Testis (tissue), 2 donors: ENCODE results near the gene BARHL1.

Source experiments
- POLR2A ChIP-seq: fragments of 450-650 bp; IDR thresholded peaks from one replicate; pipeline ENCODE4 v1.6.1; 2017; ENCODE audit warnings: antibody characterized with exemption, mild to moderate bottlenecking, moderate library complexity
- TF ChIP-seq, protein P1 (sequence below), 3 experiments: fragments of 450-650 bp in 2 of 3; fragments of 200-600 bp in 1 of 3; sonication (generic) in 1 of 3; IDR thresholded peaks; one replicate each; pipeline ENCODE4 v1.5.1; 2016 to 2019; ENCODE audit warnings: antibody characterized with exemption in 3 of 3, mild to moderate bottlenecking in 2 of 3, moderate library complexity in 1 of 3

DNA sequence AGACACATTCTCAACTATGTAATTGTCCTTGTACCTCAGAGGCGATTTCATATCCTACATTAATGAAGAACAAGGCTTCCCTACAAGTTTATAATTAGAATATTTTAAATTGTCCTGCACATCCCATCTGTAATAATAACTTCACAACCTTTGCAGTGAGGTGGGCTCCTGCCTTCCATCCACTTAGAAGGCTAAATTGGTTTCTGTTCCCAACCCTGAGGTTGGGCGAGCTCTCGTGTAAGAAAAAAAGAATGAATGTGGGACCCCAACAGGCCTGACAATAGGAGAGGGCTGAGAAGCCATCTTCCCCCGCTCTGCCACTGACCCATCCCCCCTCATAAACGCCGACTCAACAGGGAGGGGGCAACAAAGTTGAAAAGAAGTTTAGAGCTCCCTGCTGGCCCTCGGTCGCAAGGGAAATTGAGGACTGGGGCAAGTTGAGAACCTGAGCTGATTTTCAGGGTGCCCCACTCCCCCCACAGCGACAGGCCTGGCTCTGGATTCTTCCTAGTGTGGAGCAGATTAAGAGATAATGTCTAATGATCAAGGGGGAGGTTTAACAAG is 9.4 kb downstream of the BARHL1 start:
- TF ChIP-seq, protein P1, sequence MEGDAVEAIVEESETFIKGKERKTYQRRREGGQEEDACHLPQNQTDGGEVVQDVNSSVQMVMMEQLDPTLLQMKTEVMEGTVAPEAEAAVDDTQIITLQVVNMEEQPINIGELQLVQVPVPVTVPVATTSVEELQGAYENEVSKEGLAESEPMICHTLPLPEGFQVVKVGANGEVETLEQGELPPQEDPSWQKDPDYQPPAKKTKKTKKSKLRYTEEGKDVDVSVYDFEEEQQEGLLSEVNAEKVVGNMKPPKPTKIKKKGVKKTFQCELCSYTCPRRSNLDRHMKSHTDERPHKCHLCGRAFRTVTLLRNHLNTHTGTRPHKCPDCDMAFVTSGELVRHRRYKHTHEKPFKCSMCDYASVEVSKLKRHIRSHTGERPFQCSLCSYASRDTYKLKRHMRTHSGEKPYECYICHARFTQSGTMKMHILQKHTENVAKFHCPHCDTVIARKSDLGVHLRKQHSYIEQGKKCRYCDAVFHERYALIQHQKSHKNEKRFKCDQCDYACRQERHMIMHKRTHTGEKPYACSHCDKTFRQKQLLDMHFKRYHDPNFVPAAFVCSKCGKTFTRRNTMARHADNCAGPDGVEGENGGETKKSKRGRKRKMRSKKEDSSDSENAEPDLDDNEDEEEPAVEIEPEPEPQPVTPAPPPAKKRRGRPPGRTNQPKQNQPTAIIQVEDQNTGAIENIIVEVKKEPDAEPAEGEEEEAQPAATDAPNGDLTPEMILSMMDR (IDR thresholded peaks at IDR 0.05), result no peak
- TF ChIP-seq POLR2A, result no peak
